SK-N-SH (cell line): ENCODE data around the gene SF3B1. TPM values are rescaled to one million over a fixed set of nuclear protein-coding genes. Genes with fewer than 3 reads are reported as not detected.

ENCODE experiments used
- CTCF ChIA-PET: fragments of 300-600, 350-600 bp; formaldehyde crosslinking; extraction: SDS; loops from one replicate; lab custom pipeline; 2021; lab: Yijun Ruan, JAX
- POLR2A ChIA-PET: fragments of 350-600 bp; sonication (Branson Sonifier 250); formaldehyde crosslinking; extraction: SDS; loops from one replicate; lab custom pipeline; 2020; ENCODE audit warnings: antibody characterized with exemption, inconsistent platforms; lab: Yijun Ruan, JAX
- DNase-seq: peaks from one replicate; pipeline ENCODE4 v3.0.0; 2012
- H2AFZ ChIP-seq: fragments of 200-600 bp; sonication (generic); 2 replicates; pipeline ENCODE4 v1.8.1; 2016; ENCODE audit warnings: antibody characterized with exemption, mild to moderate bottlenecking, low read depth
- H3F3A ChIP-seq: fragments of 200-600 bp; sonication (generic); replicated peaks from 2 replicates; pipeline ENCODE3; 2016; ENCODE audit warnings: antibody characterized with exemption, mild to moderate bottlenecking; ENCODE audit not compliant: insufficient read depth
- H3K27ac ChIP-seq, 2 experiments: fragments of 200-500 bp in 1 of 2; fragments of 200-600 bp in 1 of 2; sonication (Bioruptor generic) in 1 of 2; sonication (generic), shearing (Covaris generic) in 1 of 2; 2 replicates each; pipeline versions ENCODE4 v1.5.1 to v1.6.1; 2014 to 2016; ENCODE audit warnings: low read depth in 2 of 2, inconsistent platforms in 1 of 2, low read length in 1 of 2, mild to moderate bottlenecking in 1 of 2, mixed read lengths in 1 of 2
- H3K27me3 ChIP-seq: fragments of 200-600 bp; sonication (generic), shearing (Covaris generic); 2 replicates; pipeline ENCODE4 v1.6.1; 2016; ENCODE audit warnings: mixed run types; ENCODE audit not compliant: insufficient read depth
- H3K36me3 ChIP-seq, 2 experiments: fragments of 200-500 bp in 1 of 2; fragments of 200-600 bp in 1 of 2; sonication (Bioruptor generic) in 1 of 2; sonication (generic) in 1 of 2; replicated peaks in 1 of 2; 2 replicates each; pipeline versions ENCODE3 to v1.5.1; 2014 to 2016; ENCODE audit warnings: low read length in 1 of 2, mild to moderate bottlenecking in 1 of 2; ENCODE audit not compliant: insufficient read depth in 2 of 2, control insufficient read depth in 1 of 2
- H3K4me1 ChIP-seq, 2 experiments: fragments of 200-500 bp in 1 of 2; fragments of 200-600 bp in 1 of 2; sonication (Bioruptor generic) in 1 of 2; sonication (generic), shearing (Covaris generic) in 1 of 2; 2 replicates each; pipeline versions ENCODE4 v1.5.1 to v1.6.1; 2014 to 2016; ENCODE audit warnings: low read depth in 1 of 2, low read length in 1 of 2, mixed run types in 1 of 2; ENCODE audit not compliant: insufficient read depth in 2 of 2, control insufficient read depth in 1 of 2
- H3K4me2 ChIP-seq: fragments of 200-600 bp; sonication (generic), shearing (Covaris generic); 2 replicates; pipeline ENCODE4 v1.6.1; 2017; ENCODE audit warnings: mixed run types
- H3K4me3 ChIP-seq, 2 experiments: fragments of 200-500 bp in 1 of 2; fragments of 200-600 bp in 1 of 2; sonication (Bioruptor generic) in 1 of 2; sonication (generic), shearing (Covaris generic) in 1 of 2; 2 replicates each; pipeline versions ENCODE4 v1.5.1 to v1.8.1; 2014 to 2016; ENCODE audit warnings: low read depth in 2 of 2, inconsistent platforms in 1 of 2, low read length in 1 of 2, mild to moderate bottlenecking in 1 of 2, mixed read lengths in 1 of 2, moderate library complexity in 1 of 2
- H3K79me2 ChIP-seq: fragments of 200-600 bp; sonication (generic); 2 replicates; pipeline ENCODE4 v1.8.1; 2017; ENCODE audit warnings: mild to moderate bottlenecking; ENCODE audit not compliant: insufficient read depth
- H3K9ac ChIP-seq: fragments of 200-600 bp; sonication (generic); 2 replicates; pipeline ENCODE4 v1.6.1; 2017; ENCODE audit warnings: mixed run types
- H3K9me2 ChIP-seq: fragments of 200-600 bp; sonication (generic); 2 replicates; pipeline ENCODE4 v1.6.1; 2017; ENCODE audit warnings: mixed run types
- H3K9me3 ChIP-seq: fragments of 200-600 bp; sonication (generic); 2 replicates; pipeline ENCODE4 v1.6.1; 2017; ENCODE audit warnings: mixed run types, mild to moderate bottlenecking, moderate library complexity
- H4K20me1 ChIP-seq: fragments of 200-600 bp; sonication (generic); 2 replicates; pipeline ENCODE4 v1.6.1; 2017; ENCODE audit warnings: mild to moderate bottlenecking, mixed run types; ENCODE audit not compliant: insufficient read depth
- FOXJ3 ChIP-seq: sonication (generic); formaldehyde crosslinking; IDR thresholded peaks from 2 replicates; pipeline ENCODE4 v1.5.1; 2020; ENCODE audit warnings: mild to moderate bottlenecking, missing genetic modification reagents
- FOXM1 ChIP-seq: IDR thresholded peaks from 2 replicates; pipeline ENCODE4 v1.4.0; 2012; ENCODE audit warnings: low read depth, mild to moderate bottlenecking
- GABPA ChIP-seq: IDR thresholded peaks from 2 replicates; pipeline ENCODE4 v1.4.0; 2012; ENCODE audit warnings: low read depth, mild to moderate bottlenecking
- MEF2A ChIP-seq: IDR thresholded peaks from 2 replicates; pipeline ENCODE4 v1.4.0; 2012; ENCODE audit warnings: low read depth, borderline replicate concordance
- MXI1 ChIP-seq: IDR thresholded peaks from 2 replicates; pipeline ENCODE4 v1.6.1; 2012; ENCODE audit warnings: mild to moderate bottlenecking, low read depth, low read length, improper control_type of control experiment
- NFIC ChIP-seq: IDR thresholded peaks from 2 replicates; pipeline ENCODE4 v1.4.0; 2012; ENCODE audit warnings: borderline replicate concordance
- POLR2AphosphoS5 ChIP-seq: IDR thresholded peaks from 2 replicates; pipeline ENCODE4 v1.6.1; 2012; ENCODE audit warnings: low read depth, low read length
- SIN3A ChIP-seq: IDR thresholded peaks from 2 replicates; pipeline ENCODE4 v1.6.1; 2012; ENCODE audit warnings: low read depth, mild to moderate bottlenecking, low read length, moderate library complexity, borderline replicate concordance
- TAF1 ChIP-seq: IDR thresholded peaks from 2 replicates; pipeline ENCODE4 v1.6.1; 2012; ENCODE audit warnings: low read depth, mild to moderate bottlenecking, low read length, moderate library complexity, borderline replicate concordance
- TCF12 ChIP-seq: IDR thresholded peaks from 2 replicates; pipeline ENCODE4 v1.4.0; 2012
- TEAD4 ChIP-seq: IDR thresholded peaks from 2 replicates; pipeline ENCODE4 v1.4.0; 2012; ENCODE audit warnings: mild to moderate bottlenecking, borderline replicate concordance; ENCODE audit not compliant: insufficient read depth
- YY1 ChIP-seq: IDR thresholded peaks from 2 replicates; pipeline ENCODE4 v1.4.0; 2012; ENCODE audit warnings: low read depth, mild to moderate bottlenecking
- WGBS: methylation state at CpG from one replicate; pipeline ENCODE4 v1.1.6; 2017; ENCODE audit warnings: low lambda C conversion rate; 5-methylcytosine and 5-hydroxymethylcytosine counted together
- polyA plus RNA-seq, 3 experiments: library from polyadenylated mRNA; depleted of rRNA; stranded (reverse); fragments of >200 nt; gene quantifications; 2 replicates each; pipeline ENCODE4 v1.2.3, GENCODE V29; 2012
- TF ChIP-seq, protein P1 (sequence below): IDR thresholded peaks from 2 replicates; pipeline ENCODE4; 2012
- TF ChIP-seq, protein P2 (sequence below): IDR thresholded peaks from 2 replicates; pipeline ENCODE4 v1.6.1; 2012; ENCODE audit warnings: mild to moderate bottlenecking, low read depth, low read length, moderate library complexity
- TF ChIP-seq, protein P3 (sequence below): fragments of 150-350 bp; IDR thresholded peaks from 2 replicates; pipeline ENCODE4 v1.6.1; 2016; ENCODE audit warnings: mild to moderate bottlenecking, low read depth, low read length

Gene SF3B1
- polyA plus RNA-seq, 1 of the 3 experiments (the other 2 are of a cell fraction): 162 TPM

DNA sequence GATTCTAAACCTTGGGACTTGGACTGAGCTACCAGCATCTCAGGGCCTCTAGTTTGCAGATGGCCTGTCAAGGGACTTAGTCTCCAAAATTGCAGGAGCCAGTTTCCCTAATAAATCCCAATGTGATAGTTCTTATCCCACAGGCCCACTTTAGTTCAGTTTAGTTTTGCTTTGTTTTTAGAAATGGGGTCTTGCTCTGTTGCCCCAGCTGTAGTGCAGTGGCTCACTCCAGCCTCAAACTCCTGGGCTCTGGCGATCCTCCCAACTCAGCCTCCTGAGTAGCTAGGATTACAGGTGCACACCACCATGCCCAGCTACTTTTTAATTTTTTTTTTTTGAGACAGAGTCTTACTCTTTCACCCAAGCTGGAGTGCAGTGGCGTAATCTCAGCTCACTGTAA lies 2.6 kb upstream of the SF3B1 start:
- TF ChIP-seq SIN3A (no peak), TAF1 (no peak), YY1 (no peak), FOXJ3 (no peak), MEF2A (no peak), TEAD4 (no peak), NFIC (no peak), GABPA (no peak), TCF12 (no peak), MXI1 (no peak), FOXM1 (no peak), POLR2AphosphoS5 (no peak)
- TF ChIP-seq, protein P1, sequence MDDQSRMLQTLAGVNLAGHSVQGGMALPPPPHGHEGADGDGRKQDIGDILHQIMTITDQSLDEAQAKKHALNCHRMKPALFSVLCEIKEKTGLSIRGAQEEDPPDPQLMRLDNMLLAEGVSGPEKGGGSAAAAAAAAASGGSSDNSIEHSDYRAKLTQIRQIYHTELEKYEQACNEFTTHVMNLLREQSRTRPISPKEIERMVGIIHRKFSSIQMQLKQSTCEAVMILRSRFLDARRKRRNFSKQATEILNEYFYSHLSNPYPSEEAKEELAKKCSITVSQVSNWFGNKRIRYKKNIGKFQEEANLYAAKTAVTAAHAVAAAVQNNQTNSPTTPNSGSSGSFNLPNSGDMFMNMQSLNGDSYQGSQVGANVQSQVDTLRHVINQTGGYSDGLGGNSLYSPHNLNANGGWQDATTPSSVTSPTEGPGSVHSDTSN: no peak
- TF ChIP-seq, protein P2, sequence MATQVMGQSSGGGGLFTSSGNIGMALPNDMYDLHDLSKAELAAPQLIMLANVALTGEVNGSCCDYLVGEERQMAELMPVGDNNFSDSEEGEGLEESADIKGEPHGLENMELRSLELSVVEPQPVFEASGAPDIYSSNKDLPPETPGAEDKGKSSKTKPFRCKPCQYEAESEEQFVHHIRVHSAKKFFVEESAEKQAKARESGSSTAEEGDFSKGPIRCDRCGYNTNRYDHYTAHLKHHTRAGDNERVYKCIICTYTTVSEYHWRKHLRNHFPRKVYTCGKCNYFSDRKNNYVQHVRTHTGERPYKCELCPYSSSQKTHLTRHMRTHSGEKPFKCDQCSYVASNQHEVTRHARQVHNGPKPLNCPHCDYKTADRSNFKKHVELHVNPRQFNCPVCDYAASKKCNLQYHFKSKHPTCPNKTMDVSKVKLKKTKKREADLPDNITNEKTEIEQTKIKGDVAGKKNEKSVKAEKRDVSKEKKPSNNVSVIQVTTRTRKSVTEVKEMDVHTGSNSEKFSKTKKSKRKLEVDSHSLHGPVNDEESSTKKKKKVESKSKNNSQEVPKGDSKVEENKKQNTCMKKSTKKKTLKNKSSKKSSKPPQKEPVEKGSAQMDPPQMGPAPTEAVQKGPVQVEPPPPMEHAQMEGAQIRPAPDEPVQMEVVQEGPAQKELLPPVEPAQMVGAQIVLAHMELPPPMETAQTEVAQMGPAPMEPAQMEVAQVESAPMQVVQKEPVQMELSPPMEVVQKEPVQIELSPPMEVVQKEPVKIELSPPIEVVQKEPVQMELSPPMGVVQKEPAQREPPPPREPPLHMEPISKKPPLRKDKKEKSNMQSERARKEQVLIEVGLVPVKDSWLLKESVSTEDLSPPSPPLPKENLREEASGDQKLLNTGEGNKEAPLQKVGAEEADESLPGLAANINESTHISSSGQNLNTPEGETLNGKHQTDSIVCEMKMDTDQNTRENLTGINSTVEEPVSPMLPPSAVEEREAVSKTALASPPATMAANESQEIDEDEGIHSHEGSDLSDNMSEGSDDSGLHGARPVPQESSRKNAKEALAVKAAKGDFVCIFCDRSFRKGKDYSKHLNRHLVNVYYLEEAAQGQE: no peak
- TF ChIP-seq, protein P3, sequence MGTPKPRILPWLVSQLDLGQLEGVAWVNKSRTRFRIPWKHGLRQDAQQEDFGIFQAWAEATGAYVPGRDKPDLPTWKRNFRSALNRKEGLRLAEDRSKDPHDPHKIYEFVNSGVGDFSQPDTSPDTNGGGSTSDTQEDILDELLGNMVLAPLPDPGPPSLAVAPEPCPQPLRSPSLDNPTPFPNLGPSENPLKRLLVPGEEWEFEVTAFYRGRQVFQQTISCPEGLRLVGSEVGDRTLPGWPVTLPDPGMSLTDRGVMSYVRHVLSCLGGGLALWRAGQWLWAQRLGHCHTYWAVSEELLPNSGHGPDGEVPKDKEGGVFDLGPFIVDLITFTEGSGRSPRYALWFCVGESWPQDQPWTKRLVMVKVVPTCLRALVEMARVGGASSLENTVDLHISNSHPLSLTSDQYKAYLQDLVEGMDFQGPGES: no peak

More for the DNA sequence above, 2.6 kb upstream of the SF3B1 start:
- H3K4me2 ChIP-seq: no peak overlapping the region
- 89% methylated on average over 2 of the region's 2 CpGs for WGBS
- no peak overlapping the region for H2AFZ ChIP-seq
- ChIA-PET POLR2A (interaction anchor here (1.0 to 1.7 kb wide), 2 partner anchors 16 to 23 kb away, joined by 3 to 4 read pairs; partner anchors contain the start of gene COQ10B), CTCF (no interaction called here)
- H3K9me2 ChIP-seq: no peaks in the 10 kb centered on the region
- H3K36me3 ChIP-seq: no peaks in the 10 kb centered on the region
- H3K9ac ChIP-seq: no peak overlapping the region
- H3K4me1 ChIP-seq: peaks cover 5 to 14% of the 10 kb centered on the region in 2 experiments; a peak in 3 of 4 replicates
- H3K79me2 ChIP-seq: peaks cover 25% of the 10 kb centered on the region
- H4K20me1 ChIP-seq: peaks cover 16% of the 10 kb centered on the region
- H3K27me3 ChIP-seq: no peaks in the 10 kb centered on the region
- no peaks in the 10 kb centered on the region for H3K9me3 ChIP-seq
- H3F3A ChIP-seq: peaks cover 6% of the 10 kb centered on the region
- DNase-seq: no peak
- H3K27ac ChIP-seq: no peak overlapping the region
- no peak overlapping the region for H3K4me3 ChIP-seq
